ENCODE results near the gene GKN2.
"Not testable (repeated sequence)": the region's sequence is repeated elsewhere in the genome, so short reads cannot be mapped to it uniquely, and the experiment has no call there.

The GKN2 gene

DNA sequence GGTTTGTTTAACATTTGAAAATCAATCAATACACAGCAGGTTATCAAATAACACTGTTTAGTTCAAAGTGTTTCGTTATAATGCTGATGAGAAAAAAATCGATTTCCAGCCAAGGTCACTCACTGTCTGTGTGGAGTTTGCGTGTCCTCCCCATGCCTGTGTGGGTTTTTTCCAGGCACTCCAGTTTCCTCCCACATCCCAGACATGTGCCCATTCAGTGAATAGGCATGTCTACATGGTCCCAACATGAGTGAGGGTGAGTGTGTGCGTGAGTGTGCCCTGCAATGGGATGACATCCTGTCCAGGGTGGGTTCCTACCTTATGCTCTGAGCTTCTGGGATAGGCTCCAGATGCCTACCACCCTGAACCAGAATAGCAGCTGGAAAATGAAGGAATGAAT, 8.7 kb upstream of the GKN2 start:
- no peak for DNase-seq (ENCODE audit: low read depth in 3 of 3)

DNA sequence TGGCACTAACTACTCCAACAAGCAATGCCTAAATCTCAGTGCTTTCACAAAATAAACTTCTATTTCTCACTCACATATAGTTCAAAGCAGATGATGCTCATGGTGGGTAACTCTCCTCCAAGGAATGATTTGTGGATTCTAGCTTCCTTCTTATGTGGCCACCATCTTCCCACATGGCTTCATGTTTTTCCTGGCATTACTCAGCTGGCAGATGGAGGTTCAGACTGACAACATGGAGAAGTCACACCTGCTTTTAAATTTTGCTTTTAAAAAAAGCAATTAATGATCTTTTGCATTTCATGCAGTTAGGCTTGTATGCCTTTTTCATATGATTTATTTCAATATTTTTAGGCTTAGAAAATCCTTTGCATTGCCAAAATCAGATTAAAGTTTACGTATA, 6.3 kb upstream of the GKN2 start:
- no peak for DNase-seq (ENCODE audit: low read depth in 3 of 3)

DNA sequence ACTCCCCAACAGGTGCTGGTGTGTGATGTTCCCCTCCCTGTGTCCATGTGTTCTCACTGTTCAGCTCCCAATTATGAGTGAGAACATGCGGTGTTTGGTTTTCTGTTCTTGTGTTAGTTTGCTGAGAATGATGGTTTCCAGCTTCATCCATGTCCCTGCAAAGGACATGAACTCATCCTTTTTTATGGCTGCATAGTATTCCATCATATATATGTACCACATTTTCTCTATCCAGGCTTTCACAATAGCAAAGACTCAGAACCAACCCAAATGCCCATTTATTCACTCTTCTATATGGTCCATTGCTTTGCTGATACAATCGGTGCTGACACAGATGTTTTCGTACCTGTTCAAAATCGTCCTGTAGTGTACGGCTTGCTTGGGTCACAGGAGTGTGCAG, 2.7 kb upstream of the GKN2 start:
- DNase-seq (ENCODE audit: low read depth in 3 of 3), result not testable (repeated sequence)

DNA sequence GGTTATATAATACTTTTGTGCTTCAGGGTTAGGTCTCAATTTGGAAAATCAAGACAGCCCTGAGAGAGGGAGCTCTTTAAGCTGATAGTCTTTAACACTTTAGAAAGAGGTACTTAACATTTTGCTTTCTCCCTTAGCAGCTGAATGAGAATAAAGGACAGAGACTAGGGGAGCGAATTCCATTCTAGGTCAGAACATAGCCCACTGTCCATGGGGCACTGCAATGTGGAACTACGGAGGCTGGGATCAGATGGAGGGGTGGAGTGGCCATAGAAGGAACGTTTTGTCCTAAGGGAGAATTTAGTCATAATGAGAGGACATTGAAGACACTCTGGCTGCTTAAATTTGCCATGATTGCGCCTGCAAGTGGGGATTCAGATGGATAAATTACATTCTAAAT, 794 bp downstream of the GKN2 start:
- DNase-seq (ENCODE audit: low read depth in 3 of 3), result no peak

DNA sequence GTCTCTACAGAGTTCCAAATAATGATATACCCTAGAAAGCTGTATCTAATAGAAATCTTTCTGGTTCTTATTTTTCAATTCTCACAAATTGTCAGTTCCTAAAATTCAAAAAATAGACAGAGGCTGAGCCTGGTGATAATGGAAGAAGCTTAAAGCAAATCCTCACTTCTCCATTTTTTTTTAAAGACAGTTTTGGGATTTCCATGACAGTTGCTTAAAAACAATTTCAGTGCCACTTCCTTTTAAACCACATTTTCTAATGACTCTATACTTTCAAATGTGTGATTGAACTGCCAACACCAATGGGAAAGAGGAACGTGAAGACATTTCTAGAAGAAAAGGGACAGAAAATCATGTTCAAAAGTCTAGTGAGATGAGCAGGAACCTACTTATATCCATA, 4.0 kb downstream of the GKN2 start:
- no peak for DNase-seq (ENCODE audit: low read depth in 3 of 3)

DNA sequence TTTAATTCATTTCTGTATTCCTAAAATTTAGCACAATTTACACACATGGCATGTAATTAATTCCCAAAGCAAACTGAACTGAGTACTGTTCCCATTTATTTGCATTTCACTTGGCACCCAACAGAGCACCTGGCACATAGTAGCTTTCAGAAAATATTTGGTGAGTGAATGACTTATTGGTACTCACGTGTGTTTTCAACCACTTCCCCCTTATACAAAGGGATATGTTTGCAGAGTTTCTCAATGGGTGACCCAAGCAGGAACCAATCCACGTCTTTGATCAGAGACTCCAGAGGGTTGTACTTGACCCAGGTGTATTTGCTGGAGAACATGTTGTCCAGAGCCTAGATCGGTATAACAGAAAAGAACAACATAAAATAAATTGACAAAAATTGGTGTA, 6.6 kb downstream of the GKN2 start:
- no peak for DNase-seq (ENCODE audit: low read depth in 3 of 3)

DNA sequence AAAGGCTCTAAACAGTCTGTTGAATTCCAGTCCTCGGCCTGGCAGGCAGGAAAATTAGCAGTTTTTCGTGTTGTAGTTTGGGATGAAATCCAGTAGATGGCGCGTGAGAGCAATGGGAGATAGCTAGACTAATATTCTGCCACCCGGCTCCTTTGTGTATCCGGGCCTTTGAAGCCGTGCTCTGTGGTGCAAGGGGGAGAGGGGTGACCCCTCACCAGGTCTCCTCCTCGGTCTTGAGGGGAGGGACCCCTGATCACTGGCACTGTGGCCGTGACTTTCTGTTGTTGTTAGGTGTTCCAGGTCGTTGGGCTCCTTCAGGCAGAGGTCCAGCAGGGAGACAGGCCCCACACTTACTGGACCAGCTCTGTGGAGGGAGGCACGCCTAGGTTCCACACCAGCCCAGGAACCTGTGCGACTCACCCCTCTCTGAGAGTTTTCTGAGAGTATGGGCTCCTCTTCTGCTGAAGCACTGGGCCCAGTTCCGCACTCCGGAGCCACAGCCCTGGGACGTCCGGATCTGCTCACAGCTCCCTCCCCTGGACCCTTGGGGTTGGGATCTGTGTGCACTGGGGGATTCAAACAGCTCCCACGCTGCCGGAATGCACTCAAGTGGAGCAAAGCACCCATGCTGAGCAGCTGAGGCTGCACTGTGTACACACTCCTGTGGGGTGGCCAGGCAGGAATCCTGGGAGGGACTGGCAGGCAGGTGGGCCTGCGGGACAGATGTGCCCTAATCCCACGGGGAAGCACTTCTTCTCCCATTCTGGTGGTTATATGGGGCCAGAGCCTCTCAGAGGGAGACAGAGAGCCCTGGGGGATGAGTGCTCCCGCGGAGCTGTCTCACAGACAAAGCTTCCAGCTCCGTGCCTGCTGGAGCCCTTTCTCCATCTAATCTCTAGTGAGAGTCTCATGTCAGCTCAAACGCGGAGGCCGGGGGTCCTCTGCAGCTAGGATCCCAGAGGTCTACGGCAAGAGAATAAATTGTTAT, 8.8 kb downstream of the GKN2 start:
- DNase-seq (ENCODE audit: low read depth in 3 of 3), result peak; percentile 22 to 33 (median 31)

DNA sequence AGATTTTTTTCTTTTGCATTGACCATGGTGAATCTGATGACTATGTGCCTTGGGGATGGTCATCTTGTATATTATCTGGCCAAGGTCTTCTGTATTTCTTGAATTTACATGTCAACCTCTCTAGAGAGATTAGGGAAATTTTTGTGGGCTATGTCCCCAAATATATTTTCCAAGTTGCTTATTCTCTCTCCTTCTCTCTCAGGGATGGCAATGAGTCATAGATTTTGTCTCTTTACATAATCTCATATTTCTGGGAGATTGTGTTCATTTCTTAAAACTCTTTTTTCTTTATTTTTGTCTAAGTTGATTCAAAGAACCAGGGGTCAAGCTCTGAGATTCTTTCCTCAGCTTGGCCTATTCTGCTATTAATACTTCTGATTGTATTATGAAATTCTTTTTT, 9.9 kb downstream of the GKN2 start:
- no peak for DNase-seq (ENCODE audit: low read depth in 3 of 3)

DNA sequence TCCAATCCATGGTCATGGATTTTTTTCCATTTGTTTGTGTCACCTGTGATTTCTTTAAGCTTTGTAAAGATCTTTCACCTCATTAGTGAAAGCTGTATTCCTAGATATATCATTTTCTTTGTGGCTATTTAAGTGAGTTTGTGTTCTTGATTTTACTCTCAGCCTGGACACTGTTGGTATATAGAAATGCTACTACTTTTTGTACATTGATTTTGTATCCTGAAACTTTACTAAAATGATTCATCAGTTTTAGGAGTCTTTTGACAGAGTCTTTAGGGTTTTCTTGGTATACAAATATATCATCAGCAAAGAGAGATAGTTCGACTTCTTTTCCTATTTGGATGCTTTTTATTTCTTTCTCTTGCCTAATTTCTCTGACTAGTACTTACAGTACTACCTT, 12.3 kb downstream of the GKN2 start:
- no peak for DNase-seq (ENCODE audit: low read depth in 3 of 3)

DNA sequence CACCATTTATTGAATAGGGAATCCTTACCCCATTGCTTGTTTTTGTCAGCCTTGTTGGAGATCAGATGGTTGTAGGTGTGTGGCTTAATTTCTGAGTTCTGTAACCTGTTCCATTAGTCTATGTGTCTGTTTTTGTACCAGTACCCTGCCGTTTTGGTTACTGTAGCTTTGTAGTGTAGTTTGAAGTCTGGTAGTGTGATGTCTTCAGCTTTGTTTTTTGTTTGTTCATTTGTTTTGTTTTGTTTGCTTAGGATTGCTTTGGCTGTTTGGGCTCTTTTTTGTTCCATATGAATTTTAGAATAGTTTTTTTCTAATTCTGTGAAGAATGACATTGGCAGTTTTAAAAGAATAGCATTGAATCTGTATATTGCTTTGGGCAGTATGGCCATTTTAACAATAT, 12.7 kb downstream of the GKN2 start:
- no peak for DNase-seq (ENCODE audit: low read depth in 3 of 3)

DNA sequence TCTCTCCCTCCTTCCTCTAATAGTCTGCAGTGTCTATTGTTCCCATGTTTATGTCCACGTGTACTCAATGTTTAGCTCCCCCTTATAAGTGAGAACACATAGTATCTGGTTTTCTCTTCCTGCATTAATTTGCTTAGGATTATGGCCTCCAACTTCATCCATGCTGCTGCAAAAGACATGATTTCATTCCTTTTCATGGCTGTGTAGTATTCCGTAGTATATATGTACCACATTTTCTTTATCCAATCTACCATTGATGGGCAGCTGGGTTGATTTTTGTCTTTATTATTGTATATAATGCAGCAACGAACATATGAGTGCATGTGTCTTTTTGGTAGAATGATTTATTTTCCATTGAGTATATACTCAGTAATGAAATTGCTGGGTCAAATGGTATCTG, 13.8 kb downstream of the GKN2 start:
- DNase-seq (ENCODE audit: low read depth in 3 of 3), result no peak

DNA sequence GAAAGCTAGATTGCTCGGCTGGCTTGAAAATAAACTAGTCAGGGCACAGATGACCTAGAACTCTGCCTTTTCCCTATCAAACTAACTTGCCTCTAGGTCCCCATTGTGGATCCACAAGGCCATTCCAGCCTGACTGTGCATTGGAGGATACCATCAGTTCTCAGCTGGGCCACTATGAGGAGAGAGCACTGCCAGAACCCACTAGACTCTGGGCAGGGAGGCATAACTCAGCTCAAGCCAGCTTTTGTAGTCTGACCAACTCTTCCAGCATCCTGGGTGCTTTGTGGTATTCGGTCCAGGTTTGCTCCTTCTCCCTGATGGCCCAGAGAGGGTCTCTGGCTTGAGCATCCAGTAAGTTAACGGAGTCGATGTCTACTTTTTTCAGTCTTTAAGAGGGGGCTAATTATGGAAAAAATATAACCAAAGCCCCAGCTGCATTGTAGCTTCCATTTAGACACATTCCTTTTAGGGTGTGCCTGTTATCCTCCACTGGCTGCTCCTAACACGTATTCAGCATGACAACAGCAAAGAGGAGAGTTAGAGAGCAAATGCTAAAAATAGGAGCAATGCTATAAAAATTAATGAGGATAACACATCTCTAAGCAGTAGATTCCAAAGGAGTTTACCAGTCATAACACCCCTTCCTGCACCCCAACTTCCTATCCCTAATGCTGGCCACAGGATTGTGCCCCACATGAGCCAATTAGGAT, 15.2 kb downstream of the GKN2 start:
- no peak for DNase-seq (ENCODE audit: low read depth in 3 of 3)

DNA sequence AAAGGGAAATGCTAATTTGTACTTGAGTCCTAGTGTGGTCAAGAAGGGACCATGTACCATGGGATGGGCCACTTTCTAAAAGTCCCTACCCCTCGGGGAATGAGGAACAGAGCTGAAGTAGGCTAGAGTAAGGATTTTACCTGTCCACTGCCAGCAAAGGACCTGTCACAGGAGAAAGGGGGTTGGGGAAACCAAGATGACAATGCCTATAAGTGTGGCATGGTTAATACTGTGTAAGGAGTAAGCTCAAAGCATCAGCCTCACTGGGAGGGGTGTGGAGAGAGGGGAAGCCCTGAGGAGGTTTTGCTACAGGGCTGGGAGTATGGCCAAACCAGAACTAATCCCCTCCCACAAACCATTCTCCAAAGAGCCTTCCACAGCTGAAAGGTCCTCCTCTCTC, 15.8 kb downstream of the GKN2 start:
- DNase-seq (ENCODE audit: low read depth in 3 of 3), result no peak

DNA sequence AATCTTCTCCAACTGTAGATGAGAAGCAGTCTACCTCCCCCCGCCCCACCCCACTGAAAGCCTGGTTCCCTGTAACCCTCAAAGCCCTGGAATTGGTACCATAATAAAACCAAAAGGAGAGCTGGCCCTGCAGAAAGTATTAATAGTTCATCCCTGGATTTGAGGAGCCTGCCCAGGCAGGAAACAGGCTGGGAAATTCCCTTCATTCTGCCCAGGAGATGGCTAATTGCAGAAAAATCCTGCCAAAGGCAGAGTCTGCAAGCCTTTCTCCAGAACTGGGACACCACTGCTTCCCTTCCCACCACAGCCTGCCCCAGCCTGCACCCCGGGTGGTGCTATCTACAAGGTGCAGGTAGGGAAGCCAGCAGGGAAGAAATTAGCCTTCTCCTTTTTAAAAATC, 16.3 kb downstream of the GKN2 start:
- no peak for DNase-seq (ENCODE audit: low read depth in 3 of 3)

DNA sequence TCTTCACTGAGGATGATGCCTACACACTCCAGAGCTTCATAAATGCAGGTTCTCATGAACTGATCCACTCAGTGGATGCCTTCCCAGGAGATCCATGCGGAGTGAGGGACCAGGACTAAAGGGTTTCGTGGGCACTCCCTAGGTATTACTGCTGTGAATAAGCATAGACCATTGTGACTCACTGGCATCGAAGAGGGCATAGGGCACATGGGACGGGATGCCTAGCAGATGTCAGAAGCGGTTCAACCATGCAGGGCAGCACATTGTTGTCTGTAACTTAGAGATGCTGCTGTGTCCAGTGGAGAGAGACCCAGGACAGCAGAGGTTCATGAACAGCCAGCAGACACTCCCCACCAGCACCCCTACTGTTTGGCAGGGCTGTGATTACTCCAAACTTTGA, 17.2 kb downstream of the GKN2 start:
- DNase-seq (ENCODE audit: low read depth in 3 of 3), result no peak

DNA sequence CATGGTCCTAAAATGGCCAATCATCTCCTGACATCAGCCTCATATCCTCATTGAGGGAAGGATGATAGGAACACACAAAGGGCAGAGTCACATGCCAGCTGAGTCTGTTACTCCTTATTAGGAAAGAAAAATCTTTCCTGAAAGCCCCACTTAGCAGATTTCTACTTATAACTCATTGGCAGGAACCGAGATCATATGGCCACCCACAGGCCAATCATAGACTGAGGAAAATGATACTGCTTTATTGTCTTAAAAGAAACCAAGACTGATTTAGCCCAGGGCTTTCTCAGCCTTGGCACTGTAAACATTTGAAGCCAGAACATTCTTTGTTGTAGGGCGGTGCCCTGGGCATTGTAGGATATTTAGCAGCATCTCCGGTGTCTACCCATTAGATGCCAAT, 18.7 kb downstream of the GKN2 start:
- no peak for DNase-seq (ENCODE audit: low read depth in 3 of 3)

DNA sequence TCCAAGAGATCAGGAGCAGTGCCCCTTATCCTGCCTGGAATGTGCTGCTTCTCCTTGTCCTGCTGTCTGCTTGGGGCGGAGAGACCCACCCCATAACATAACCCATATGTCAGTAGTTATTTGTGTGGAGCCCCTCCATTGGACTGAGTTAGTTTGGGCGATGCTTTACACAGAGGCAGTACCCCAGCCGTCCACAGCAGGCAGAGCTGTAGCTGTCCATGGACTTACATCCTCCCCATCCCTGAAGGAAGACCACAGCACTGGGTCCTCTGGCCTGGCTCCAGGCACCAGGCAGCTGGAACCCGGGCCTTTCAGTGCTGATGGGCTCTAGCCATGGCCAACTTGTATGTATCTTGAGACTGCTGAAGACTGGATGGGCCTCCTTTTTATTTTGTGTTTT, 20.3 kb downstream of the GKN2 start:
- DNase-seq (ENCODE audit: low read depth in 3 of 3), result no peak

DNA sequence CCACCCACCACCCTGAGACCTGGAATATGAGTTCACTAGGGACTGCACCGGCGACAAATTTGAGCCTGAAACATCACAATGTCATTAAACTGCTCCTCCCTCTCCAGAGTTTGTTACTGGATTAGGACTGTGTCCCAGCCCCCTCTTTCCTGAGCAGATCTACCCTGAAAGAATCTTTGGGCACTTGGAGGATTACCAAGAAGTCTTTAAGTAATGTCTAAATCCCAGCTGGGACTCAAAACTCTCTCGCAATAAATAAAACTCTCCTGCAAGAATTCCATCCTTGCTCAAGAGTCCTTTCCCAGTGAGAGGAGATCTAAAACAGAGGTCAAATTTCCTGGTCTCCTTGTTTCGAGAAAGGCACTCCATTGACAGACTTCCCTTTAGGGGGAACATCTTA, 20.9 kb downstream of the GKN2 start:
- no peak for DNase-seq (ENCODE audit: low read depth in 3 of 3)

DNA sequence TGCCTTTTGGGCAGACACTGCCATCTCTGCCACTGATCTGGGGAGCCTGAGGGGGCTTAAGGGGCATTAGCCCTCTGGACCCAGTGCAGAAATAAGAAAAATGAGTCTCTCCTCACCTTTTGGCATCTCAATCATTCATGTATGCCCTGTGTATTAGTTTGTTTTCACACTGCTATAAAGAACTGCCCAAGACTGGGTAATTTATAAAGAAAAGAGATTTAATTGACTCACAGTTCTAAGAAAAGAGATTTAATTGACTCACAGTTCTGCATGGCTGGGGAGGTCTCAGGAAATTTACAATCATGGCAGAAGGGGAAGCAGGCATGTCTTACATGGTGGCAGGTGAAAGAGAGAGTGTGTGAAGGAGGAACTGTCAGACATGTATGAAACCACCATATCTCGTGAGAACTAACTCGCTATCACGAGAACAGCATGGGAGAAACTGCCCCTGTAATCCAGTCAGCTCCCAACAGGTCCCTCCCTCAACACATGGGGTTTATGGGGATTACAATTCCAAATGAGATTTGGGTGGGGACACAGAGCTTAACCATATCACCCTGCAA, 21.5 kb downstream of the GKN2 start:
- no peak for DNase-seq (ENCODE audit: low read depth in 3 of 3)

DNA sequence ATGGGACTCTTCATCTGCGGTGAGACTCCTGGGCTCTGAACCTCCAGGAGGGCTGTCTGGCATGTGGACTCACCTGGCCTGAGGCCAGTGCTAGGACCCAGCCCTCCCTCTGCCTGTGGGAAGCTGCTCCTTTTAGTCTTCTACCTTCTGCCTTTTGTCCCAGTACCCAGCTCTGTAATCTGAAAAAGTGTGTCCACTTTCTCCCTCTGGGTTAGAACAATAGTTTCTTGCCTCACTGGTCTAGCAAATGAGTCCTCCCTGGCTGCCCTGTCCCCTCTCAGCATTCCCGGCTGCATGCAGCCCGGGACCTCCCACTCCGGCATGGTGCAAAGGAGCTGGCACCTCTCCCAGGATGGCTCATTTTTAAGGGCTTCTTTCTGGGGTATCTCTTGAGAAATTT, 25.9 kb downstream of the GKN2 start:
- DNase-seq (ENCODE audit: low read depth in 3 of 3), result no peak

DNA sequence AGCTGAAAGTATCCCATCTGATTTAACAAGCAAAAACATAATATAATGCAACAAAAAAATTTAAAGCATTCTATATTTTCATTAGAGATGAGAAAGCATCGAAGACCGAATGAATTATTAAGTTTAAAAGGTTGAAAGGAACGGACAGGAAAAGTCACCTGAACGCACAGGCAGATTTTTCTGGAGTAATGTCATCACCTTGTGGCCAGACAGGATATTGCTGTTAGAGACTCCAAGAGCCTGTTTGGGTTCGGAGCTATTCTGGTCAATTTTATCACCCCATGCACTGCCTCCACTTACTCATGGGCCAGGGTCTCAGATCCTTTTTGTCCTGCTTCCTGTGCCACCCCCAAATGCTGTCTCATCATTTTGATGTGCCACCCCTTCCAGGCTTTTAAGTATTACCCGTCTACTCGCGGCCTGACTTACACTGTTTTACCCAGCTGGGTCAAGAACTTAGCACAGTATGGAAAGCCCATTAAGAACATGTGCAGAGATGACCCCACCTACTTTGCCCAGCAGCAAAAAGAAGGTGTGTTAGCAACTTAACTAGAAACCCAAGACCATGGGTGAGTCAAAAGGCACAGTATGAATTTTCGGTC, 27.3 kb downstream of the GKN2 start:
- peak in 2 of 3 experiments; percentile 31 to 38 for DNase-seq (ENCODE audit: low read depth in 3 of 3)

DNA sequence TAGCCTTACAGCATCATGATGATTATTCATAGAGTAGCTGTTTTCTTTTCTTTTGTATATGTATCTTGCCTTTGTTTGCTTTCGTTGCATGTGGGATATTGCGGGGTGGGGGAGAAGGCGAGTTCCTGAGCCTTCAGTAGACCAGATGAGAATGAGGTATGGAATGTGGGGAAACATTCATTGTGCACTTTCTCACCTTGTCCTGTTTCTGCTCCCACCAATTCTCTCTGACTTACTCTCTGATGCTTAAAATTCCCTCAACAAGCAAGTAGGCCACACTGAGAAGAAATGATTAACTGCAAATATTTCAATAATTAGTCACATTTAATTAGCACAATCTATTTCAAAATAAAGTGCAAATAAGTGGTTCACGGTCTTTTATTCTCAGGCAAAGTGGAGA, 31.0 kb downstream of the GKN2 start:
- no peak for DNase-seq (ENCODE audit: low read depth in 3 of 3)
